Panc1 (cell line): ENCODE data around the gene ZMYM2.

Experiments used
- POLR2AphosphoS5 ChIP-seq: IDR thresholded peaks from 2 replicates; pipeline ENCODE4 v1.6.1; 2012; ENCODE audit warnings: mild to moderate bottlenecking, low read depth, low read length, moderate library complexity
- TCF7L2 ChIP-seq: IDR thresholded peaks from 2 replicates; pipeline ENCODE4 v1.6.1; 2011; ENCODE audit warnings: mild to moderate bottlenecking, low read depth, low read length, inconsistent platforms
- TF ChIP-seq, protein P1 (sequence below): fragments of 450-650 bp; IDR thresholded peaks from 2 replicates; pipeline ENCODE4 v1.5.1; 2017; ENCODE audit warnings: mild to moderate bottlenecking
- TF ChIP-seq, protein P2 (sequence below), 2 experiments: IDR thresholded peaks; 2 replicates each; pipeline ENCODE4 v1.6.1; 2011 to 2012; ENCODE audit warnings: low read depth in 2 of 2, control low read depth in 1 of 2, low read length in 1 of 2, mild to moderate bottlenecking in 1 of 2, moderate library complexity in 1 of 2; ENCODE audit not compliant: insufficient read depth in 1 of 2

- TF ChIP-seq, protein P1, sequence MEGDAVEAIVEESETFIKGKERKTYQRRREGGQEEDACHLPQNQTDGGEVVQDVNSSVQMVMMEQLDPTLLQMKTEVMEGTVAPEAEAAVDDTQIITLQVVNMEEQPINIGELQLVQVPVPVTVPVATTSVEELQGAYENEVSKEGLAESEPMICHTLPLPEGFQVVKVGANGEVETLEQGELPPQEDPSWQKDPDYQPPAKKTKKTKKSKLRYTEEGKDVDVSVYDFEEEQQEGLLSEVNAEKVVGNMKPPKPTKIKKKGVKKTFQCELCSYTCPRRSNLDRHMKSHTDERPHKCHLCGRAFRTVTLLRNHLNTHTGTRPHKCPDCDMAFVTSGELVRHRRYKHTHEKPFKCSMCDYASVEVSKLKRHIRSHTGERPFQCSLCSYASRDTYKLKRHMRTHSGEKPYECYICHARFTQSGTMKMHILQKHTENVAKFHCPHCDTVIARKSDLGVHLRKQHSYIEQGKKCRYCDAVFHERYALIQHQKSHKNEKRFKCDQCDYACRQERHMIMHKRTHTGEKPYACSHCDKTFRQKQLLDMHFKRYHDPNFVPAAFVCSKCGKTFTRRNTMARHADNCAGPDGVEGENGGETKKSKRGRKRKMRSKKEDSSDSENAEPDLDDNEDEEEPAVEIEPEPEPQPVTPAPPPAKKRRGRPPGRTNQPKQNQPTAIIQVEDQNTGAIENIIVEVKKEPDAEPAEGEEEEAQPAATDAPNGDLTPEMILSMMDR, result peak; percentile 68
- TF ChIP-seq POLR2AphosphoS5, result peak; percentile 36; the same call in 1 of the 2 replicates
- TF ChIP-seq, protein P2, sequence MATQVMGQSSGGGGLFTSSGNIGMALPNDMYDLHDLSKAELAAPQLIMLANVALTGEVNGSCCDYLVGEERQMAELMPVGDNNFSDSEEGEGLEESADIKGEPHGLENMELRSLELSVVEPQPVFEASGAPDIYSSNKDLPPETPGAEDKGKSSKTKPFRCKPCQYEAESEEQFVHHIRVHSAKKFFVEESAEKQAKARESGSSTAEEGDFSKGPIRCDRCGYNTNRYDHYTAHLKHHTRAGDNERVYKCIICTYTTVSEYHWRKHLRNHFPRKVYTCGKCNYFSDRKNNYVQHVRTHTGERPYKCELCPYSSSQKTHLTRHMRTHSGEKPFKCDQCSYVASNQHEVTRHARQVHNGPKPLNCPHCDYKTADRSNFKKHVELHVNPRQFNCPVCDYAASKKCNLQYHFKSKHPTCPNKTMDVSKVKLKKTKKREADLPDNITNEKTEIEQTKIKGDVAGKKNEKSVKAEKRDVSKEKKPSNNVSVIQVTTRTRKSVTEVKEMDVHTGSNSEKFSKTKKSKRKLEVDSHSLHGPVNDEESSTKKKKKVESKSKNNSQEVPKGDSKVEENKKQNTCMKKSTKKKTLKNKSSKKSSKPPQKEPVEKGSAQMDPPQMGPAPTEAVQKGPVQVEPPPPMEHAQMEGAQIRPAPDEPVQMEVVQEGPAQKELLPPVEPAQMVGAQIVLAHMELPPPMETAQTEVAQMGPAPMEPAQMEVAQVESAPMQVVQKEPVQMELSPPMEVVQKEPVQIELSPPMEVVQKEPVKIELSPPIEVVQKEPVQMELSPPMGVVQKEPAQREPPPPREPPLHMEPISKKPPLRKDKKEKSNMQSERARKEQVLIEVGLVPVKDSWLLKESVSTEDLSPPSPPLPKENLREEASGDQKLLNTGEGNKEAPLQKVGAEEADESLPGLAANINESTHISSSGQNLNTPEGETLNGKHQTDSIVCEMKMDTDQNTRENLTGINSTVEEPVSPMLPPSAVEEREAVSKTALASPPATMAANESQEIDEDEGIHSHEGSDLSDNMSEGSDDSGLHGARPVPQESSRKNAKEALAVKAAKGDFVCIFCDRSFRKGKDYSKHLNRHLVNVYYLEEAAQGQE (IDR thresholded peaks at IDR 0.05; ENCODE audit: insufficient read depth in 1 of 2, low read depth in 2 of 2, low read length in 1 of 2), result no peak
- no peak for TF ChIP-seq TCF7L2
These were observed 169.3 kb downstream of the ZMYM2 start for GRCh38 chr13:20127562-20128458.
